NCI-H1694 treated with DMSO at 0.1 percent for 48 hours (cell line): Measurements from ENCODE around the gene ZDHHC3.
A peak's percentile ranks its signal among the peaks of the same experiment; 100 is the strongest.
"Not testable (repeated sequence)": the region's sequence is repeated elsewhere in the genome, so short reads cannot be mapped to it uniquely, and the experiment has no call there.

ENCODE experiments used
- DNase-seq: peaks from one replicate; lab custom pipeline; 2025; lab: John Stamatoyannopoulos, UW

The ZDHHC3 gene

DNA sequence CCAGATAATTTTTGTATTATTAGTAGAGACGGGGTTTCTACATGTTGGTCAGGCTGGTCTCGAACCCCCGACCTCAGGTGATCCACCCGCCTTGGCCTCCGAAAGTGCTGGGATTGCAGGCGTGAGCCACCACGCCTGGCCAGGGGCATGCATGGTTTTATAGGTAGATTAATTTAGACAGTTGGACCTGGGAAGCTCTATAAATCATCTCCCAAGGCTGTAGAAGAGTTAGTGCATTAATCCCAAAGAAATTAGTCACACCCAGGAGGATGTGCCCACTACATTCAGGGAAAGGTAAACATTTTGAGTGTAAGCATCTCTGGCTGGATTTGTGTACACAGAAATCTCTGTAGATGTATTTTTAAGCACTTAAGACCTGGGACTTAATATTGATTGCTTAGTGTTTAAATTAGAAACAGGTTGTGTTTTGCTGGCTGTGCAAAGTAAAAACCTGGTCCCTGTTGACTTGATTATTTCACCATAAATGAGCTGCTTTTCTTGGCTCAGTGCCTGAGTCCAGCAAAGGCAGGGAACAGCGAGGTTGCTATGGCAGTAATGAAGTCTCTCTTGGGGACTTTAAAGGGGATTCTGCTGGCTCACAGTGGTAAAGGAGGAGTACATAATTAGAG lies 19.3 kb upstream of the ZDHHC3 start:
- DNase-seq = peak; percentile 13

DNA sequence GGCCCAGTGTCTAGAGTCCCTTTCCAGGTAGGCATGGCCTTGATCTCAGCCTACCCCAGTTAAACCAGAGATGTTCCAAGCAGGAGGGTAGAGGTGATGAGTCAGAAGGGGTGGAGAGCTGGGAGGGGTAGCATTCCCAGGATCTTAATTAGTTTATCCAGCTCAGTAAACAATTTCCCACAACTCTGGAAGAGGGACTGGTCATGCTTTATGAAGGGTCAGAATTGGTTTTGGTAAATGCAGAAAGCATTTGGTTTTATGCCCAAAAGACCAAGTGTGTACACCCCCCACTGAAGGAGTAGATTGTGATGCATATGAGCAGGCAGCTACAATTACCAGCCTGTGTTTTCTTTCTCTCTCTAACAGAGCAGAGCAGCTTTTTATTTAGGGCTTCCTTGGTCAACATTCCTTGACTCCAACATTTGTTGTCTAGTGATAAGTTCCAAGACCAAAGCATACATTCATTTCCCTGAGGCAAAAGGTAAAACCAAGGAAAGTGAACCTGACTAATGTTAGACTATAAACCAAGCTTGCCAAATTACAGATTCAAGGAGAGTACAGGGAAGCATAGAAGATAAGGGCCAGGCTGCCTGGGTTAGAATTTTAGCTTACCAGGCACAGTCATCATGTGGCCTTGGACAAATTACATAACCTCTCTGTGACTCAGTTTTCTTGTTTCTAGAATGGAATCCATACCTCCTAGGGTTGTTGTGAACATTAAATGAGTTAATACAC lies 17.7 kb upstream of the ZDHHC3 start:
- DNase-seq = no peak

DNA sequence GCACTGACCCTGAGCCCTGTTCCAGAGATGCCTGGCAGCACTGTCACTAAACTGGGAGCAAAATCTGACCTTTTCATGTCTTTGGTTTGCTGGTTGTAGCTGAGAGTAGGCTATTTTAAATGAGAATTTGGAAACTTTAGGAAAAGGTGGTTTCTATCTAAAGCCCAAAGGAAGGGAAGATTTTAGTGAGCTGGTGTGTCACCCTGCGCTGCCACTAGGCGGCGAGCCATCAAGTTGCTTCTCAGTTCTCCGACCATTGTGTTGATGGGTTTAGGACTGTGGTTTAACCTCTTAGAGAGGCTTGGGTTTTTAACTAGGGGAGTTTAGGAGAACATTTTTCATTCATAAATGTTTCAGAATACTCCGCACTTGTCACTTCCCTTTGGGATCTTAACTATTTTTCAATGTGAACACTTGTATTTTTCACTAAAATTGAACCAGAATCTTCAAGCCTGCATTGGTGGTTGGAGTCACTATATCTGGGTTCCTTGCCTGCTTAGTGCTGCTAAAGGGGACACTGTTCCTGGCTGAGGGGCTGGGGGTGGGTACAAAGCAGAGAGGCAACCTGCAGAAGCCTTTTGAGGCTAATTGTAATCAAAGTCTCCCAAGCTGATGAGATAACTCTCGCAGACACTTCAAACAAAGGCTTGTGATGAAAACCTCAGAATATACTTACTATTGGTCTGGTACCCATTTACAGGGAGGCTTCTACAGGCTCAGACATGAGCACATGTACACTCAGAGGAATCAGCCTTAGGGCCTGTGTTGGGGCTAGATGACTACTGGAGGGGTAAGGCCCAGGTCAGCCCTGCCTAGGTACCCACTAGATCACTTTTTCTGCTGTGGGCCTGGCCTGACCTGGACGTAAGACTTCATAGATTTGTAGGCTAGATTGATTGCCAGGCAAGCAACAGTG lies 16.8 kb upstream of the ZDHHC3 start:
- no peak for DNase-seq

DNA sequence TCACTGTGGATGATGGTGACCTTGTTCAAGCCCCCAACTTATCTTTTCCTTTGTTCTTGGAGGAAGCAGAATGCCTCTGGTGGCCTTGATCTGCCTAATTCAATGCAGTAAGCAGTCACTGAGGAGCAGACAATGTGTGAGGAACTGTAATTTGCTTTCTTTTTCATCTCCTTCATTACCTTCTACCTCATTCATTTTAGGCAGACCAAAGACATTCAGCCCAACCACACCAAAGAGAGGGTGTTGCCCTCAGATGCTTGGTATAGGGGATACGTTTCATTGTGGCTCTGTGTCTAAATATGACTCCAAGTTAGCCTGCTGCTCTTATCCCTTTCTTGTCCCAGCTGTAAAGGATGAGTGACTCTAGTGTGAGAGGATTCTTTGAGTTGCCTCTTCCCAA lies 15.4 kb upstream of the ZDHHC3 start:
- DNase-seq = no peak

DNA sequence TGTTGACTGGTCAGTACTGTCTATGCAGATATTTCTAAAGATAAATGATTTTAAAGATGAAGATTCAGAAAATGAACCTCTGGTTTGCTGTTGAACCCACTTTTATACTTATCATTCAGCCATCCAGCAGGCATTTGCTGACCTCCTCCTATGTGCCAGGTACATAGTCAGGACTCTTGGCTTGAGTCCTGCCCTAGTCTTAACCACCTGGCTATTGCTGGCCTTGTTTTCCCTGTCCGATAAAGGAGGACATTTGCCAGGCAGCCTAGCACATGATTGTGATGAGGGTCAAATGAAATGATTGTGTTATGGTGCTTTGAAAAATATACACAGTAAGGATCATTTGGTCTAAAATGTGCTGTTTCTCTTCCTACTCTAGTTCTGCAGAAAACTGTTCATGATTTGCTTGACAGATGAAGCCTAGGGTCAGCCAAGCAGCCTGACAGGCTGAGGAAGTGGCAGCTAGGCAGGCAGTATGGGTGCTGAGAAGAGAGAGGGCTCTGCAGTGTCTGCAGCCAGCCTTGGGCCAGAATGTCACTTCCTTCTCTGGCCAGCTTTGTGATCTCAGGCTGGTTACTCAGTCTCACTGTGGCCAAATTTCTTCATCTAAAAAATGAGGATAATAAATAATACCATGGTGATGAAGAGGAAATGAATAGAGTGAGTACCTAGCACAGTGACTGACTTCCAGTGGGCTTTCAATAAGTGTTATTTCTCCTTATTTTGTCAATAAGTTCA lies 13.8 kb upstream of the ZDHHC3 start:
- DNase-seq = no peak

DNA sequence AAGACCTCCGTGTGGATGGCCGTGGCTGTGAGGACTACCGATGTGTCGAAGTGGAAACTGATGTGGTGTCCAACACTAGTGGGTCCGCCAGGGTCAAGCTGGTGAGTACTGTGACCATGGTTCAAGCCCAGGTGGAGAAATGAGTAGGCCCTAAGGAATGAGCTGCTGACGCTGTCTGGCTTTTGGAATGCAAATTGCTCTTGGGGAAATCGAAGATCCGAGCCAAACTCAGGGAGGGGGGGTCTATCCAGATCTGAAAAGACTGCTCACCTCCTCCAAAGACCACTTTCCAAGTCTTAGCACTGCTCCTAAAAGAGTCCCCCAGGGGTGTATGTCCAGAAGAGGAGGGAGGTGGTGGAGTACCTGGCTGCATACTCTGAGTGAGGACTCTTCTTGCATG lies 13.2 kb upstream of the ZDHHC3 start:
- DNase-seq = no peak

DNA sequence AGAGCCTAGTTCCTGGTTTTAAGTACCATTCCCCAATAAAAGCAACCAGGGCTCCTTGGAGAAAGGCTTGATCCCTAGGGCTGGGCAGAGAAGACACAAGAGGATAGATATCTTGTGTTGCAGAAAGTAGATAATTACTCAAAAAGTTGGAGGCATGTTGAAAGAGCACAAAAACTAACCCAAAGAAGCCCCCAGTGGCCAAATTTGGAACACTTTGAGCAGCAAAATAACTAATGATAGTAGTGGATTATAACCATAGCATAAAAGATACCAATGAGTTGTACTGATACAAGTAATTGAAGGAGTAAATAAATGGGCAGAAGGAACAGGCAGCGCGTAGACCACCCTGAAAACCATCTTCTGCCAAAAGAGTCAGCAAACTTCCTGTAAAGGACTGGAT lies 12.1 kb upstream of the ZDHHC3 start:
- no peak for DNase-seq

DNA sequence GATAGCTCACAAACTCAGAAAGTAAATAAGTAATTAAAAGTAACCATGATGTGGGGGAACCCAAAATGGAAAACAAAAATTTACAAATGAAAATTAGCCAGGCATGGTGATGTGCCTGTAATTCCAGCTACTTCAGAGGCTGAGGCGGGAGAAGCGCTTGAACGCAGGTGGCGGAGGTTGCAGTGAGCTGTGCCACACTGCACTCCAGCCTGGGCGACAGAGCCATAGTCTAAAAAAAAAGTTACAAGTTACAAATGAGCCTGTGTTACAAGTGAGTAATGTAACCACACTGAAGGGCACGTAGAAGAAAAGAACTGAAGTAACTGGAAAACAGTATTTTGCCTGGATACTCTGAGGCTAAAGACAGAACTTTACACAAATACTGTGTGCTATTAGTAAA lies 11.4 kb upstream of the ZDHHC3 start:
- DNase-seq = no peak

DNA sequence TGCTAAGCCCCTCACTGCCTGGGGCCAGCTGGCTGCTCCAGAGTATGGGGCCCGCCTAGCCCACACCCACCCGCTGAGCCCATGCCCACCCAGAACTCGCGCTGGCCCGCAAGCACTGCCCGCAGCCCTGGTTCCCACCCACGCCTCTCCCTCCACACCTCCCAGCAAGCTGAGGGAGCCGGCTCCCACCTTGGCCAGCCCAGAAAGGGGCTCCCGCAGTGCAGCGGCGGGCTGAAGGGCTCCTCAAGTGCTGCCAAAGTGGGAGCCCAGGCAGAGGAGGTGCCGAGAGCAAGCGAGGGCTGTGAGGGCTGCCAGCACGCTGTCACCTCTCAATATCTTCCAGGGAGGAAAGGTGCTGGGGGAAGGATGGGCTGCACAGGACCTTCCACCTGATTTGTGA lies 10.4 kb upstream of the ZDHHC3 start:
- not testable (repeated sequence) for DNase-seq

DNA sequence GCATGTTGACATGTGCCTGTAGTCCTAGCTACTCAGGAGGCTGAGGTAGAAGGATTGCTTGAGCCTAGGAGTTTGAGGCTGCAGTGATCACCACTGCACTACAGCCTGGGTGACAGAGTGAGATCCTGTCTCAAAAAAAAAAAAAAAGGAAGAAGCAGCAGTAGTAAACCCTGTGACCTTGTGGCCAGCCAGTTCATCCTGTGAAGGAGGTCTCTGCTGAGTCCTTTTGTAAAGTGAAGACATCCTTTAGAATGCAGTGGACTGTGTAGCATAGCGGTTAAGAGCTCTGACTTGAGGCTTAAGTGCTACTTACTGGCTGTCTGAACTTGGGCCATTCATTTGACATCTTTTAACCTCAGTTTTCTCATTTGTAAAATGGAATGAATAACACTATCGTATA lies 8.4 kb upstream of the ZDHHC3 start:
- no peak for DNase-seq

DNA sequence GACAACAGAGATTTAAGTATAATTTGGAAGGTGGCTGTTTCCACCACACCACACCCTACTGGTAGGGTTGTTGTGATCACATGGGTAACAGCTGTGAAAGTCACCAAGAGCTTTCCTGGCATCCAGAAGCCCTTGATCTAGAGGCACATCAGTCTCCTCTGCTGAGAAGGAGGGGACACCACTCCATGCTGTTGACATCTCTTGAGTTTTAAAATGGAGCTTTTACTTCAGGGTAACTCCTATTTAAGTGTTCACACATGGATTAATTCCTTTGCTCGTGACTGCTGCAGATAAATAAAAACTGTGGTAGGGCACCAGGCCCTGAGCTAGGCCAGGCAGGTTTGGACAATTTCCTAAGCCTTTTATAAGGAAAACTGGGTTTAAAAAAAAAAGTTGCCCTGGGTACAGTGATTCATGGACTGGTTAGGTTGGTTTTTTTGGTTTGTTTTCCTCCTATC lies 7.5 kb upstream of the ZDHHC3 start:
- no peak for DNase-seq

DNA sequence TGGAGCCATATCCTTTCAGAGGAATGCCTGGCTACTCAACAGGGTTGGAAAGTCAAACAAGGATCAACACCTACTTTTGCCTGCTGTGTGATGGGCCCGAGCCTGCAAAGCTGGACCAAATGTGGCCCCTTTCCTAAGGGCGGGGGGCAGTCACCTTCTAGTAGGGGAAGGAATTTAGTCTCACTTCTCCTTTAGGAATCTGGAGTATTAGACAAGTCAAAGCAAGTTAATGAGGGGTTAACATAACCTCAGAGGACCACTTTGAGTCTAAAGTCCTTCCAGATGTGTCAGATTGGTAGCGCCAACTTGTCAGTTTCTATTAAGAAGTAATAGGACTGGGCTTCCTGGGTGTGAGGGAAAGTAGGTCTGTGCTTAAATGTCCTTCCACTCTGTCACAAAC lies 6.8 kb upstream of the ZDHHC3 start:
- no peak for DNase-seq

DNA sequence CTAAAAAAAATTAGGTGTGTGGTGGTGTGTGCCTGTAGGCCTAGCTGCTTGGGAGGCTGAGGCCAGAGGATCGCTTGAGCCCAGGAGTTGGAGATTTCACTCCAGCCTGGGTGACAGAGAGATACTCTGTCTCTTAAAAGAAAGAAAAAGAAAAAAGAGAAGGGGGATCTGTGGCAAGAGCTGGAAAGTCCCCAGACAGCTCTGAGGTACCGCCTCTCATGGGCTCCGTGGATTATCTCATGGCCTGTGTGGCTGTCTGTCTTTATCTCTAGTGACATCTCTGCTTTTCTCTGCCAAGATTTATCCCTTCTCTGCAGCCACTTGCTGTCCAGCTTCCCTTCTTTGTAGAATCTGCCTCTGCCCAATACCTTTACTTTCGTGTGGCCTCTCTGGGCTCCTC lies 5.8 kb upstream of the ZDHHC3 start:
- no peak for DNase-seq

DNA sequence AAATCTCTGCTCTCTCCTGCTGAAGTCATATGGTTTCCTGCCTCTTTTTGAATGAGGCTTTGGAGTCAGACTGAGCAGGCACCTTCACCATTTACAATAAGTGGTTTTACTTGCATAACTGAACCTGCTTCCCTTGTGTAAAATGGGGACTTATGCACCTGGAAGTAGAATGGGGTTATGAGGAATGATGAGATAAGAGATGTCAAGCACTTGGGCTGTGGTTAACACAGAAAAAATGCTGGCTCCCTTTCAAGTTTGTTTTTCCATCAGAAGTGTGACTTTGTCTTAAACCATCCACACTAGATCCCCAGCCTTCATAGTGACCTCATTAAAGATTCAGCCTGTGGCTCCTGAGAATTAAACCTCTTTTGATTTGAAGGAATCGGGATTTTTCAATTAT lies 5.2 kb upstream of the ZDHHC3 start:
- DNase-seq = no peak

DNA sequence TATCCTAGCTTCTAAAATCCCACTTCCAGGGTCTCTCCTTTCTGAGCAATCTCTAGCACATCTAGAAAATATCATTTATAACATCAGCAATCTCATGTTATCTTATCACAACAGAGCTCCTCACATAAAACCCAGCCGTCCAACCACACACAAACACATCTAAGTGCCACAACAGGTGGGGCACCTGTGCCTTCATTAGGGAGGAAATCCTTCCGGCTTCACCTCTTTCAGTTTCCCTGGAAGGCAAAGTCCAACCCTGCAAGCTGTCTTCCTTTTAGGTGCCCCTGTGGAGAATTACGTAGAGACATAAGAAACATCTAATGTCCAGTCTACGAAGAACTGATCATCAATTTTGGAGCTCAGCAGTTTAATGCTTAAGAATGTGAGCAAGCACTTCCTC lies 1.6 kb downstream of the ZDHHC3 start:
- no peak for DNase-seq

DNA sequence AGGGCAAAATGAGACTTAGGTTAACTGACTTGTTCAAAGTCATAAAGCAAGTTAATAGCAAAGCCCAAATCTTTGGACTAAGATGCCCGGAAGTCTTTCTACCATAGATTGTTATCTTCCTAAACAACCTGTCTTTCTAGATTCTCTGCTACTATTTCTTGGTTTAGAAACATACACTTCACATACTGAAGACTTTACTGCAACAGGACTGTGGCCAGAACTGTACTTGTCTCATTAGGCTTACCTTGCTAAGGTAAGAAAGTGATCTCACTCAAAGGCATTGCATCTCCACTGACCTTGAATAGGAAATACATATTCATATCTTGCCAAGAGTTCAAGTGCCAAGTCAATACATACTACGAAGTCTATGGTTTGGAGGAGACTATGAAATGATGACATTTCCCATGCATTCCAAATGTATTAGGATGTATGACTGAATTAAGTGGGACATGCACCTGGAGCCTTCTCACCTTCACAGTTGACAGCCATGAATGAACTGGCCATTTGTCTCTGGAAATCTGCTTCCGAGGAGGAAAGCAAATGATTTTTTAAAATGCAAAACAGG lies 5.0 kb downstream of the ZDHHC3 start:
- no peak for DNase-seq

DNA sequence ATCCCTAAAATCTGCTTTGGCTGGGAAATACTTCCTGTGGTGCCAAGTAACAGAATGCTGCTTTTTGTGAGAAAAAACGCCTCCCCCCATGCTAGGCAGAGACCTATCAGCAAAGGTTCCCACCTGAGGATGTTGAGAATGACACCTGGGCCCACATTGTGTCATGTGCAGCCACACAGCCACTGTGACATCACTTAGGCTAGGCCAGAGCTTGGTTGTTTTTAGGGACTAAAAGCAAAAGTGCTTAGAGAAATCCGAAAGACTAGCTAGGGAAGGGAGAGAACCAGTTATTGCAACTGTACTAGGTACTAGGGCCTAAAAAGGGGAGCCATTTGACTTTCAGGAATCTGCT lies 6.2 kb downstream of the ZDHHC3 start:
- no peak for DNase-seq

DNA sequence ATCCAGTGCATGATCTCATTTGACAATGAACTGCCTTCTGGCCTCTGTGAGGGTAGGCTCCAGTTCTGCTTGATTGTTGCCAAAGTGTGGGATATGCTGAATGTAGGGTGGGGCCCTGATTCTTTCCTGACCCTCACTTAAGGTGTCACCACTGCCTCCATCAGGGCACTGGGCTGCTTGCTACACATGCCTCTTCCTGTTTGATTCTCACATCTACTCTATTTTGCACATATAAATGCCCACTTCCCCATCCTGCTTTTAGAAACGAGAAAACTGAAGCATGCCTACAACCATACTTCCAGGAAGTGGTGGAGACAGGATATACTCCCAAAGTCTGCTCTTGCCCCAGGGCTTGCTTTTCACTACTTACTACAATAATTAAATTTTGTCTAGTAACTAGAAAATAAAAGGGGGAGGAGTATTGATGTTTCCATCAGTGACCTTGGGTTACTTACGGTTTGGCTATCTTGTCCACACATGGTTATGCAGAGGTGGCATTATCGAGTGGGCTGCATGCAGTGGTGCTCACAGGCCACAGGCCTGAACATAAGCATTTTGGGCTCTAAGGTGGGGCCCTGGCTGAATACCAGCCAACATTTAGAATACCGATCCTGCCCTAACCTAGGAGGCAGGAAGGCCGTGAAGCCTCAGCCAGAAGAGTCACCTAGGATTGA lies 6.7 kb downstream of the ZDHHC3 start:
- DNase-seq = no peak

DNA sequence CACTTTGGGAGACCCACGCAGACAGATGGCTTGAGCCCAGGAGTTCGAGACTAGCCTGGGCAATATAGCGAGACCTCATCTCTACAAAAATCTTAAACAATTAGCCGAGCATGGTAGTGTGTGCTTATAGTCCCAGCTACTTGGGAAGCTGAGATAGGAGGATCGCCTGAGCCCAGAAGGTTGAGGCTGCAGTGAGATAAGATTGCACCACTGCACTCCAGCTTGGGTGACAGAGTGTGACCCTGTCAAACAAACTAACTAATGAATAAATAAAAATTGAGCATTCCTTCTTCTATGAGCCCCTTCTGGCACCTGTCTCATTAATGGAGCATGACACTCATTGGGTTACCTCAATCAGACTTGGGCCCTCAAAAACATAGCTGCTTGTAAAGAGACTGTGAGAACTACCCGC lies 7.5 kb downstream of the ZDHHC3 start:
- DNase-seq = no peak

DNA sequence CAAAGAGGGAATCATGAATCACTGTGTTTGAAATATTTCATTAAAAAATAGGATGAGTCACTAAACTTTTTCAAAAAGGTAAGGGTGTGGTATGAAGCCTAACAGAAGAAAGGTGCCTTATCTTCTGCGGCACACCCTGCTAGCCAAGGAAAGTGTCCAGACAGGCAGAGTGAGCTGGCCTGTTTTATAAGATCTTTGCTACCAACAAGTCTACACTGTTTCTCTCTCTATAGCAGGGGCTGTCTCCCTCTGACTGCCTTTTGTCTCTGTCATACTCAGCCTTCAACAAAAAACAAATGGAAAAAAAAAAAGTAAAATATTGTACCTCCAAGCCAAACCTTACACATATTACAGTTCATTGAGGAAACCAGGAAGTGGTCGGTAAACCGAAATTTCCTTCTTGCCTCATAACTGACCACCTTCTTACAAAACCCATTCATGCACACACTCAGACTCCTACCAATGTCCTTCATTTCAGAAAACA lies 9.1 kb downstream of the ZDHHC3 start:
- DNase-seq = no peak

DNA sequence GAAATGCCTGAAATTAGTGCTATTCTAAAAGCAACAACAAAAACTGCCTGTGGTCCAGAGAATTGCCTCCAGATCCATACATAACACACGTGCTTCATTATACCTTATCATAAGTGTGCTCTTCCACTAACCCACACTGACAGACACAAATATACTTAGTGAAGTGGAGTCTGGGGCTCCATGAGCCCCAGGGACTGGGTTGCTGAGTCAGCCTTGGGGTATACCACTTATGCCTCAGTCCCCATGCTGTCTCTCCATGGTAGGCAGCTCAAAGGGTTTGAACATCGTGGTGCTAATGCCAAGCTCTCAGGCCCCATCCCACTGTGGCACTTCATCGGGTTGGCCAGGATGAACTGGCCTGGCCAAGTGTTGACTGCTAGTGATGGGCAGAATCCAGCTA lies 10.8 kb downstream of the ZDHHC3 start:
- DNase-seq = no peak
